Heart left ventricle (tissue), 13 donors: ENCODE results near the gene RTTN.

Experiments
- POLR2A ChIP-seq, 2 donors: fragments of 450-650 bp; IDR thresholded peaks; one replicate each; pipeline ENCODE4 v1.6.1; 2017; ENCODE audit warnings: antibody characterized with exemption in 2 of 2, mild to moderate bottlenecking in 2 of 2, moderate library complexity in 2 of 2
- TF ChIP-seq, protein P1 (sequence below), 12 donors: fragments of 200-600 bp; sonication (generic) in 4 of 12; IDR thresholded peaks; one replicate each; pipeline versions ENCODE4 v1.5.0 to v1.8.0; 2018 to 2022; ENCODE audit warnings: antibody characterized with exemption in 12 of 12, mild to moderate bottlenecking in 5 of 12
- donor health status: ischemic (EF 13 %, LVEDD 7.1; RV severe dilation, severe dysfunction).
- donor health status: DM: no; HTN: yes; CAD: no.
- donor health status: DM: no; HTN: no; CAD: no.
- donor health status: ischemic (EF 25% LVEDD 6.9; RV normal size, moderate dysfunction).
- donor health status: ischemic (EF 25% LVEDD 5.7; RV mildly dilated, moderate dysfunction).
- donor health status: ischemic (EF 35%, LVEDD 5.7; RV mildly dilated, moderate dysfunction).
- donor health status: nonischemic (EF 11% LVEDD 7.7; RV severe dilation, severe dysfunction).
- donor health status: DM: yes; HTN: yes; CAD: no.
- donor health status: PGD.
- donor health status: ischemic (EF 29% LVEDD 5.4; RV normal size, mild dysfunction).
- donor health status: nonischemic (EF 23%, LVEDD 6.1; RV moderate dilation, normal function).

DNA sequence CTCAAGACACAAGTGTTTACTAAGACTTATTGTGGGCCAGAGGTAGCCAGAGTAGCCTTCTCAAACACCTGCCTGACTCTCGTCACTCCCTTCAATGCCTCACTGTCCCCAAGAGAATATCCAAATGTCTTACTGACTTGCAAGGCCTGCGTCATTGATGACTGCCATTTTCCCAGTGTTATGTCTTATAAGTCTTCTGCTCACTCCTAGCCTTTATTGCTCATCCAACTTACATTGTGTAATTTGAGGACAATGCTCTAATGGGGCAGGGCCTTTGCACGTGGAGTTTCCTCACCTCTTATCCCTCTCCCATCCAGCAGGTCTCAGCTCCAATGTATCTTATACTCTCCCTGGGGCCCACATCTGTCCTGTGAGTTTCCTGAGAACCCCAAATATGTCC is 247.7 kb downstream of the RTTN start:
- TF ChIP-seq, protein P1, sequence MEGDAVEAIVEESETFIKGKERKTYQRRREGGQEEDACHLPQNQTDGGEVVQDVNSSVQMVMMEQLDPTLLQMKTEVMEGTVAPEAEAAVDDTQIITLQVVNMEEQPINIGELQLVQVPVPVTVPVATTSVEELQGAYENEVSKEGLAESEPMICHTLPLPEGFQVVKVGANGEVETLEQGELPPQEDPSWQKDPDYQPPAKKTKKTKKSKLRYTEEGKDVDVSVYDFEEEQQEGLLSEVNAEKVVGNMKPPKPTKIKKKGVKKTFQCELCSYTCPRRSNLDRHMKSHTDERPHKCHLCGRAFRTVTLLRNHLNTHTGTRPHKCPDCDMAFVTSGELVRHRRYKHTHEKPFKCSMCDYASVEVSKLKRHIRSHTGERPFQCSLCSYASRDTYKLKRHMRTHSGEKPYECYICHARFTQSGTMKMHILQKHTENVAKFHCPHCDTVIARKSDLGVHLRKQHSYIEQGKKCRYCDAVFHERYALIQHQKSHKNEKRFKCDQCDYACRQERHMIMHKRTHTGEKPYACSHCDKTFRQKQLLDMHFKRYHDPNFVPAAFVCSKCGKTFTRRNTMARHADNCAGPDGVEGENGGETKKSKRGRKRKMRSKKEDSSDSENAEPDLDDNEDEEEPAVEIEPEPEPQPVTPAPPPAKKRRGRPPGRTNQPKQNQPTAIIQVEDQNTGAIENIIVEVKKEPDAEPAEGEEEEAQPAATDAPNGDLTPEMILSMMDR (IDR thresholded peaks at IDR 0.05): no peak
- TF ChIP-seq POLR2A (IDR thresholded peaks at IDR 0.05): no peak
